H1 (cell line): ENCODE results near the gene GRHL3. TPM values are rescaled to one million over a fixed set of nuclear protein-coding genes. Genes with fewer than 3 reads are reported as not detected.
A peak's percentile ranks its signal among the peaks of the same experiment; 100 is the strongest.

ENCODE experiments used
- CTCF ChIA-PET: fragments of 300-600 bp; sonication (Branson Sonifier 250); formaldehyde crosslinking; loops from one replicate; lab custom pipeline; 2021; ENCODE audit not compliant: partially characterized antibody; lab: Charles Lee
- POLR2A ChIA-PET: fragments of 300-600 bp; sonication (Branson Sonifier 250); formaldehyde crosslinking; loops from one replicate; lab custom pipeline; 2021; ENCODE audit warnings: inconsistent platforms; ENCODE audit not compliant: partially characterized antibody; lab: Charles Lee
- DNase-seq, 2 experiments: peaks; one replicate each; pipeline versions ENCODE4 v3.0.0 to v3.0.0-alpha.2; 2010 to 2022; ENCODE audit warnings: low spot score in 2 of 2, low read depth in 1 of 2, mixed read lengths in 1 of 2
- FAIRE-seq: peaks from 2 replicates; lab custom pipeline; 2011; peaks lifted over from hg19 to GRCh38; lab: Jason Lieb, UNC
- H2AFZ ChIP-seq: 2 replicates; pipeline ENCODE4 v1.8.1; 2012; ENCODE audit warnings: low read length, inconsistent platforms
- H2AK5ac ChIP-seq: 2 replicates; pipeline ENCODE4 v1.6.1; 2013; ENCODE audit warnings: low read depth, low read length
- H2BK120ac ChIP-seq: replicated peaks from 2 replicates; pipeline ENCODE3; 2013; ENCODE audit warnings: low read depth, low read length, inconsistent platforms
- H2BK12ac ChIP-seq: 2 replicates; pipeline ENCODE4 v1.6.1; 2013; ENCODE audit warnings: low read depth, low read length
- H2BK15ac ChIP-seq: 2 replicates; pipeline ENCODE4 v1.6.1; 2013; ENCODE audit warnings: low read length
- H2BK20ac ChIP-seq: 2 replicates; pipeline ENCODE4 v1.6.1; 2013; ENCODE audit warnings: low read length
- H2BK5ac ChIP-seq: 2 replicates; pipeline ENCODE4 v1.6.1; 2013; ENCODE audit warnings: low read depth, low read length
- H3K14ac ChIP-seq: 2 replicates; pipeline ENCODE4 v1.6.1; 2013; ENCODE audit warnings: inconsistent platforms; ENCODE audit not compliant: insufficient read length
- H3K18ac ChIP-seq: 2 replicates; pipeline ENCODE4 v1.6.1; 2013; ENCODE audit warnings: low read length; ENCODE audit errors: extremely low read depth
- H3K23ac ChIP-seq: 2 replicates; pipeline ENCODE4 v1.6.1; 2013; ENCODE audit warnings: inconsistent platforms; ENCODE audit not compliant: insufficient read length
- H3K23me2 ChIP-seq: 2 replicates; pipeline ENCODE4 v1.6.1; 2013; ENCODE audit warnings: low read depth, low read length
- H3K27ac ChIP-seq: 2 replicates; pipeline ENCODE4 v1.6.1; 2011; ENCODE audit warnings: low read depth, low read length, inconsistent platforms
- H3K27me3 ChIP-seq, 4 experiments: replicated peaks in 1 of 4; 1 replicate in 1 of 4; 2 replicates in 3 of 4; pipeline versions ENCODE4 v1.6.1 to v1.8.1; 2011 to 2013; ENCODE audit warnings: low read length in 3 of 4, mild to moderate bottlenecking in 3 of 4, inconsistent platforms in 2 of 4, mixed read lengths in 2 of 4, moderate library complexity in 1 of 4; ENCODE audit not compliant: control insufficient read depth in 3 of 4, insufficient read depth in 3 of 4; ENCODE audit errors: extremely low read depth in 1 of 4
- H3K36me3 ChIP-seq, 4 experiments: 2 replicates each; pipeline versions ENCODE4 v1.6.1 to v1.8.1; 2011 to 2013; ENCODE audit warnings: mild to moderate bottlenecking in 4 of 4, low read length in 3 of 4, moderate library complexity in 2 of 4, control low read depth in 1 of 4, inconsistent platforms in 1 of 4; ENCODE audit not compliant: insufficient read depth in 4 of 4, control insufficient read depth in 2 of 4
- H3K4ac ChIP-seq: replicated peaks from 2 replicates; pipeline ENCODE3; 2013; ENCODE audit warnings: low read length, low read depth, mixed read lengths, inconsistent platforms; ENCODE audit not compliant: insufficient read length
- H3K4me1 ChIP-seq, 4 experiments: replicated peaks in 1 of 4; 1 replicate in 1 of 4; 2 replicates in 3 of 4; pipeline versions ENCODE4 v1.6.1 to v1.8.1; 2011 to 2013; ENCODE audit warnings: low read length in 3 of 4, inconsistent platforms in 2 of 4, mixed read lengths in 1 of 4; ENCODE audit not compliant: insufficient read depth in 4 of 4, control insufficient read depth in 3 of 4
- H3K4me2 ChIP-seq, 2 experiments: 2 replicates each; pipeline versions ENCODE4 v1.6.1 to v1.8.1; 2011 to 2013; ENCODE audit warnings: low read depth in 2 of 2, low read length in 2 of 2, control low read depth in 1 of 2, inconsistent platforms in 1 of 2, mild to moderate bottlenecking in 1 of 2; ENCODE audit not compliant: insufficient read depth in 1 of 2
- H3K4me3 ChIP-seq, 4 experiments: fragments of 200-600, 300-600 bp in 1 of 4; sonication (generic), shearing (Covaris generic), sonication (Bioruptor Twin) in 1 of 4; 2 replicates each; pipeline versions ENCODE4 v1.5.1 to v1.8.1; 2011 to 2016; ENCODE audit warnings: low read length in 4 of 4, low read depth in 3 of 4, control low read depth in 2 of 4, inconsistent platforms in 2 of 4, mild to moderate bottlenecking in 2 of 4, mixed read lengths in 1 of 4, moderate library complexity in 1 of 4; ENCODE audit not compliant: insufficient read depth in 2 of 4; ENCODE audit errors: extremely low read depth in 1 of 4
- H3K56ac ChIP-seq: replicated peaks from 2 replicates; pipeline ENCODE3; 2013; ENCODE audit warnings: low read depth, mild to moderate bottlenecking, mixed read lengths, low read length, inconsistent platforms; ENCODE audit not compliant: insufficient read length
- H3K79me1 ChIP-seq: 2 replicates; pipeline ENCODE4 v1.6.1; 2013; ENCODE audit warnings: low read depth, low read length, control low read depth
- H3K79me2 ChIP-seq, 2 experiments: 2 replicates each; pipeline versions ENCODE4 v1.6.1 to v1.8.1; 2012 to 2013; ENCODE audit warnings: low read length in 2 of 2, mild to moderate bottlenecking in 2 of 2, inconsistent platforms in 1 of 2; ENCODE audit not compliant: insufficient read depth in 2 of 2, control insufficient read depth in 1 of 2
- H3K9ac ChIP-seq, 4 experiments: replicated peaks in 1 of 4; 1 replicate in 1 of 4; 2 replicates in 3 of 4; pipeline versions ENCODE4 v1.6.1 to v1.8.1; 2011 to 2013; ENCODE audit warnings: low read depth in 3 of 4, low read length in 3 of 4, control low read depth in 2 of 4, mild to moderate bottlenecking in 2 of 4, moderate library complexity in 2 of 4, inconsistent platforms in 1 of 4; ENCODE audit errors: extremely low read depth in 1 of 4
- H3K9me3 ChIP-seq, 2 experiments: 2 replicates each; pipeline versions ENCODE4 v1.6.1 to v1.8.1; 2012 to 2013; ENCODE audit warnings: mild to moderate bottlenecking in 2 of 2, moderate library complexity in 2 of 2, control low read depth in 1 of 2, inconsistent platforms in 1 of 2, low read depth in 1 of 2, low read length in 1 of 2, mixed read lengths in 1 of 2; ENCODE audit not compliant: insufficient read depth in 2 of 2
- H4K20me1 ChIP-seq, 2 experiments: replicated peaks in 1 of 2; 2 replicates each; pipeline versions ENCODE3 to v1.8.1; 2011 to 2013; ENCODE audit warnings: inconsistent platforms in 2 of 2, low read length in 2 of 2, mild to moderate bottlenecking in 1 of 2; ENCODE audit not compliant: insufficient read depth in 2 of 2, control insufficient read depth in 1 of 2
- H4K5ac ChIP-seq: 2 replicates; pipeline ENCODE4 v1.6.1; 2013; ENCODE audit warnings: low read length, low read depth, mixed read lengths, inconsistent platforms; ENCODE audit not compliant: insufficient read length
- H4K8ac ChIP-seq: 2 replicates; pipeline ENCODE4 v1.8.0; 2013; ENCODE audit warnings: mild to moderate bottlenecking, moderate library complexity, low read length, inconsistent platforms; ENCODE audit not compliant: insufficient read depth; ENCODE audit errors: extremely low read depth
- H4K91ac ChIP-seq: replicated peaks from 2 replicates; pipeline ENCODE3; 2013; ENCODE audit warnings: low read length, mixed read lengths, inconsistent platforms; ENCODE audit not compliant: insufficient read length
- EP300 ChIP-seq, 2 experiments: IDR thresholded peaks; 1 replicate in 1 of 2; 2 replicates in 1 of 2; pipeline ENCODE4 v1.6.1; 2011 to 2012; ENCODE audit warnings: low read depth in 2 of 2, low read length in 2 of 2, mild to moderate bottlenecking in 2 of 2, borderline replicate concordance in 1 of 2, inconsistent platforms in 1 of 2, moderate library complexity in 1 of 2
- JUND ChIP-seq: IDR thresholded peaks from 2 replicates; pipeline ENCODE4 v1.6.1; 2011; ENCODE audit warnings: mild to moderate bottlenecking, improper control_type of control experiment, low read length
- NANOG ChIP-seq: IDR thresholded peaks from 2 replicates; pipeline ENCODE4 v1.6.1; 2011; ENCODE audit warnings: low read length, low read depth, mild to moderate bottlenecking, inconsistent platforms; ENCODE audit not compliant: insufficient read depth, poor library complexity, severe bottlenecking
- SIN3A ChIP-seq, 2 experiments: IDR thresholded peaks in 1 of 2; conservative IDR thresholded peaks in 1 of 2; 2 replicates each; pipeline ENCODE4 v1.6.1; 2011 to 2012; ENCODE audit warnings: low read length in 2 of 2, improper control_type of control experiment in 1 of 2, low read depth in 1 of 2, mild to moderate bottlenecking in 1 of 2
- SP1 ChIP-seq: IDR thresholded peaks from 2 replicates; pipeline ENCODE4 v1.6.1; 2011; ENCODE audit warnings: low read depth, low read length
- TCF12 ChIP-seq: IDR thresholded peaks from 2 replicates; pipeline ENCODE4 v1.6.1; 2011; ENCODE audit warnings: low read depth, mild to moderate bottlenecking, low read length
- WGBS, 2 experiments: shearing (Covaris generic) in 1 of 2; methylation state at CpG; one replicate each; pipeline versions ENCODE4 v1.1.6 to v1.1.7; 2013 to 2015; ENCODE audit warnings: low lambda C conversion rate in 2 of 2, mixed read lengths in 2 of 2, inconsistent platforms in 1 of 2, low coverage in 1 of 2, missing lambda C conversion rate in 1 of 2; ENCODE audit not compliant: insufficient replicate concordance in 2 of 2, insufficient coverage in 1 of 2, insufficient read length in 1 of 2; ENCODE audit errors: extremely low coverage in 1 of 2, missing lambda C conversion rate in 1 of 2; 5-methylcytosine and 5-hydroxymethylcytosine counted together
- polyA plus RNA-seq, 7 experiments: library from polyadenylated mRNA; depleted of rRNA in 3 of 7; stranded (reverse) in 5 of 7; unstranded in 2 of 7; fragments of >200 nt in 5 of 7; fragments of 200-250 nt in 2 of 7; gene quantifications; 1 replicate in 5 of 7; 2 replicates in 1 of 7; 4 replicates in 1 of 7; pipeline versions ENCODE4 v1.2.1 to v1.2.3, GENCODE V29; 2011 to 2013; ENCODE audit warnings: missing spikeins in 2 of 7, mixed read lengths in 2 of 7
- total RNA-seq: library from RNA; stranded (reverse); fragmentation: NEBNext Ultra II Directional; extraction: Animal tissue kit (Norgen Biotek cat#: 25700); gene quantifications from 2 replicates; pipeline ENCODE4 v1.2.1, GENCODE V29; 2021

Gene GRHL3
- total and polyA plus RNA-seq, 2 of the 8 experiments (the other 6 are each of a cell fraction or from before 2014, with no cell fraction given): 0.80 to 1.8 TPM

GRCh38 chr1:24374891-24375786 lies 56.0 kb downstream of the GRHL3 start:
- WGBS, 2 experiments: 69% methylated on average over 13 of the region's 13 CpGs; no CpG with 5 or more reads in 1 of the 2 experiments
- H2BK5ac ChIP-seq: no peak overlapping the region
- no peak overlapping the region for H3K9ac ChIP-seq
- no peak overlapping the region; the same call in 1 of the 2 replicates for H2AK5ac ChIP-seq
- no peak overlapping the region; the same call in none of the 2 replicates for H2BK12ac ChIP-seq
- peaks cover 0 to 5% (median 0%) of the 10 kb centered on the region in 4 experiments; a peak in 2 of 8 replicates for H3K36me3 ChIP-seq
- POLR2A ChIA-PET: interaction anchor here (1.2 to 2.0 kb wide), 2 partner anchors 8 to 31 kb away, joined by 3 to 5 read pairs; no protein-coding TSS in a partner anchor
- H3K18ac ChIP-seq: no peak overlapping the region
- H3K56ac ChIP-seq: no peak overlapping the region
- FAIRE-seq (peak; percentile 95), DNase-seq (peak in 1 of 2 experiments; percentile 41)
- H4K91ac ChIP-seq: no peak overlapping the region
- no peaks in the 10 kb centered on the region for H3K9me3 ChIP-seq
- H2BK15ac ChIP-seq: no peak overlapping the region
- no peak overlapping the region for H2BK20ac ChIP-seq
- no peaks in the 10 kb centered on the region for H3K27me3 ChIP-seq
- no peaks in the 10 kb centered on the region for H4K20me1 ChIP-seq
- no peak overlapping the region for H3K4me3 ChIP-seq
- peak overlapping the region; percentile 10 to 11; a peak in 2 of 4 replicates for H3K4me2 ChIP-seq
- CTCF ChIA-PET: interaction anchor here (0.8 to 5.5 kb wide), 5 partner anchors 10 to 174 kb away, joined by 5 to 51 read pairs (median 7); no protein-coding TSS in a partner anchor
- H3K23ac ChIP-seq: no peak overlapping the region
- no peak overlapping the region for H3K14ac ChIP-seq
- no peak overlapping the region for H3K27ac ChIP-seq
- no peaks in the 10 kb centered on the region for H3K79me1 ChIP-seq
- H3K23me2 ChIP-seq: no peaks in the 10 kb centered on the region
- no peak overlapping the region for H2AFZ ChIP-seq
- H3K4ac ChIP-seq: no peak overlapping the region
- peaks cover 0 to 13% (median 6%) of the 10 kb centered on the region in 4 experiments; a peak in 3 of 7 replicates for H3K4me1 ChIP-seq
- H4K8ac ChIP-seq: no peak overlapping the region
- peak overlapping the region; percentile 65 for H2BK120ac ChIP-seq
- no peak overlapping the region for H4K5ac ChIP-seq
- no peaks in the 10 kb centered on the region for H3K79me2 ChIP-seq
- TF ChIP-seq EP300 (IDR thresholded peaks at IDR 0.05; ENCODE audit: borderline replicate concordance in 1 of 2, low read depth in 2 of 2, low read length in 2 of 2) (0 out of 3 replicates have a peak, but pooled peaks of 1 of the 2 experiments have one; percentile 68), TCF12 (peak; percentile 95), SP1 (0 out of 2 replicates have a peak, but pooled peaks have one; percentile 23), JUND (no peak), NANOG (peak; percentile 58), SIN3A (conservative IDR thresholded peaks at IDR 0.05 in 1 of 2, IDR thresholded peaks at IDR 0.05 in 1 of 2; ENCODE audit: low read depth in 1 of 2, low read length in 2 of 2) (peak in 1 of 2 experiments; percentile 42; a peak in 1 of 4 replicates)
